GM23338 (cell line): ENCODE results near the gene MAP3K10. TPM values are rescaled to one million over a fixed set of nuclear protein-coding genes. Genes with fewer than 3 reads are reported as not detected.

Experiments
- ATAC-seq: fragments of 200-7000 bp; cut with Tn5 transposase; 3 replicates; pipeline ENCODE4 v1.9.1; 2020
- DNase-seq: peaks from one replicate; pipeline ENCODE4 v3.0.0-alpha.2; 2015; ENCODE audit warnings: low spot score
- H2AFZ ChIP-seq: fragments of 200-600 bp; sonication (generic); 2 replicates; pipeline ENCODE4 v1.8.0; 2016; ENCODE audit warnings: antibody characterized with exemption, mild to moderate bottlenecking, moderate library complexity
- H3F3A ChIP-seq: fragments of 200-600 bp; sonication (generic); replicated peaks from 2 replicates; pipeline ENCODE4 v1.8.0; 2017; ENCODE audit warnings: antibody characterized with exemption, mixed run types, low read depth
- H3K27ac ChIP-seq: fragments of 200-600 bp; sonication (generic); 2 replicates; pipeline ENCODE4 v1.6.1; 2016; ENCODE audit warnings: low read depth
- H3K27me3 ChIP-seq: fragments of 200-600 bp; sonication (generic); 2 replicates; pipeline ENCODE4 v1.8.0; 2016; ENCODE audit warnings: mild to moderate bottlenecking, mixed run types, moderate library complexity; ENCODE audit not compliant: insufficient read depth
- H3K36me3 ChIP-seq: fragments of 200-600 bp; sonication (generic); 2 replicates; pipeline ENCODE4 v1.8.0; 2016; ENCODE audit warnings: mild to moderate bottlenecking; ENCODE audit not compliant: insufficient read depth
- H3K4me1 ChIP-seq: fragments of 200-600 bp; sonication (generic); 2 replicates; pipeline ENCODE4 v1.8.0; 2016; ENCODE audit warnings: mild to moderate bottlenecking, moderate library complexity; ENCODE audit not compliant: insufficient read depth
- H3K4me2 ChIP-seq: fragments of 200-600 bp; sonication (generic); 2 replicates; pipeline ENCODE4 v1.7.1; 2017; ENCODE audit warnings: mixed run types
- H3K4me3 ChIP-seq: fragments of 200-600 bp; sonication (generic); 2 replicates; pipeline ENCODE4 v1.6.1; 2016; ENCODE audit warnings: mixed run types
- H3K79me2 ChIP-seq: fragments of 200-600 bp; sonication (generic); replicated peaks from 2 replicates; pipeline ENCODE4 v1.8.0; 2017; ENCODE audit warnings: mild to moderate bottlenecking; ENCODE audit not compliant: insufficient read depth
- H3K9me2 ChIP-seq: fragments of 200-600 bp; sonication (generic); 2 replicates; pipeline ENCODE4 v1.8.0; 2017; ENCODE audit not compliant: insufficient read depth
- H4K20me1 ChIP-seq: fragments of 200-600 bp; sonication (generic); replicated peaks from 2 replicates; pipeline ENCODE4 v1.8.0; 2017; ENCODE audit warnings: mild to moderate bottlenecking; ENCODE audit not compliant: insufficient read depth
- H3K27ac Mint-ChIP-seq: 2 replicates; pipeline ENCODE4 v1.8.0; 2020; ENCODE audit warnings: inconsistent platforms, mild to moderate bottlenecking, moderate library complexity, mixed read lengths
- H3K27me3 Mint-ChIP-seq: 3 replicates; pipeline ENCODE4 v1.8.0; 2022; ENCODE audit warnings: low read depth, mild to moderate bottlenecking, moderate library complexity, mixed read lengths, inconsistent platforms; ENCODE audit not compliant: insufficient read depth, poor library complexity
- H3K36me3 Mint-ChIP-seq: 3 replicates; pipeline ENCODE4 v1.8.0; 2021; ENCODE audit warnings: low read depth, mild to moderate bottlenecking, inconsistent platforms, moderate library complexity, mixed read lengths
- H3K4me1 Mint-ChIP-seq: 3 replicates; pipeline ENCODE4 v1.8.0; 2020; ENCODE audit warnings: mild to moderate bottlenecking, inconsistent platforms, mixed read lengths
- H3K4me3 Mint-ChIP-seq: 3 replicates; pipeline ENCODE4 v1.8.0; 2021; ENCODE audit warnings: moderate library complexity, mild to moderate bottlenecking, inconsistent platforms, mixed read lengths
- H3K9me3 Mint-ChIP-seq: 3 replicates; pipeline ENCODE4 v1.8.0; 2020; ENCODE audit warnings: moderate library complexity, mild to moderate bottlenecking, inconsistent platforms, mixed read lengths
- CTCF ChIP-seq, 2 experiments: fragments of 200-600 bp in 1 of 2; sonication (generic) in 1 of 2; conservative IDR thresholded peaks; 2 replicates each; pipeline versions ENCODE4 v1.5.1 to v1.6.1; 2016 to 2017; ENCODE audit warnings: antibody characterized with exemption in 2 of 2, low read depth in 2 of 2, mild to moderate bottlenecking in 2 of 2, moderate library complexity in 1 of 2
- EZH2phosphoT487 ChIP-seq: fragments of 200-600 bp; sonication (generic); IDR thresholded peaks from one replicate; pipeline ENCODE4 v1.8.1; 2018; ENCODE audit warnings: antibody characterized with exemption; ENCODE audit not compliant: unreplicated experiment
- REST ChIP-seq: IDR thresholded peaks from one replicate; pipeline ENCODE4 v1.6.1; 2018; ENCODE audit warnings: antibody characterized with exemption; ENCODE audit not compliant: unreplicated experiment
- ZNF114 ChIP-seq: fragments of 250-450 bp; sonication (Bioruptor Pico); IDR thresholded peaks from 2 replicates; pipeline ENCODE4 v1.5.0; 2020; ENCODE audit warnings: mild to moderate bottlenecking, moderate library complexity
- ZNF462 ChIP-seq: fragments of 250-450 bp; sonication (Bioruptor Pico); IDR thresholded peaks from 2 replicates; pipeline ENCODE4 v1.5.0; 2020; ENCODE audit warnings: mild to moderate bottlenecking, moderate library complexity
- polyA plus RNA-seq: library from polyadenylated mRNA; unstranded; fragments of >200 nt; fragmentation: Nextera tagmentation; extraction: Ambion mirVana; gene quantifications from 2 replicates; pipeline ENCODE4 v1.2.1, GENCODE V29; 2016
- total RNA-seq: library from RNA; depleted of rRNA; stranded (reverse); fragments of >200 nt; shearing (Covaris generic); gene quantifications from 2 replicates; pipeline ENCODE4 v1.2.3, GENCODE V29; 2014

MAP3K10 gene
- total and polyA plus RNA-seq, 2 experiments from 2014 or later: 5.9 to 13.7 TPM

- Histone ChIP-seq H4K20me1 (0 out of 2 replicates have a peak, but pooled peaks cover 3% of the 10 kb centered on the region), H3K27me3 (no peaks in the 10 kb centered on the region), H3K4me3 (no peak overlapping the region), H3K4me1 (no peaks in the 10 kb centered on the region), H2AFZ (no peak overlapping the region), H3F3A (no peaks in the 10 kb centered on the region), H3K79me2 (no peaks in the 10 kb centered on the region), H3K36me3 (no peaks in the 10 kb centered on the region), H3K9me2 (no peaks in the 10 kb centered on the region), H3K4me2 (no peak overlapping the region), H3K27ac (no peak overlapping the region)
- DNase-seq (peak; percentile 62), ATAC-seq (peak; percentile 85)
- peaks cover 11% of the 10 kb centered on the region; the same call in 2 of the 3 replicates for H3K36me3 Mint-ChIP-seq
- H3K9me3 Mint-ChIP-seq: no peaks in the 10 kb centered on the region
- TF ChIP-seq ZNF114 (CRISPR knock-in tag) (no peak), CTCF (conservative IDR thresholded peaks at IDR 0.05; ENCODE audit: low read depth in 2 of 2) (peak; percentile 23 to 25; a peak in 2 of 4 replicates)
- peaks cover 10% of the 10 kb centered on the region for H3K27me3 Mint-ChIP-seq
- peaks cover 5% of the 10 kb centered on the region; the same call in 2 of the 3 replicates for H3K4me1 Mint-ChIP-seq
- H3K27ac Mint-ChIP-seq: no peak overlapping the region
- H3K4me3 Mint-ChIP-seq: no peak overlapping the region
Observed at GRCh38 chr19:40210889-40211288, 19.7 kb downstream of the MAP3K10 start.

- no peaks in the 10 kb centered on the region for H3K36me3 ChIP-seq
- Mint-ChIP-seq H3K27me3 (peaks cover 20% of the 10 kb centered on the region), H3K4me1 (peaks cover 14% of the 10 kb centered on the region), H3K36me3 (peaks cover 8% of the 10 kb centered on the region; the same call in 2 of the 3 replicates), H3K4me3 (no peak overlapping the region), H3K27ac (no peak overlapping the region), H3K9me3 (no peaks in the 10 kb centered on the region)
- H3K27ac ChIP-seq: no peak overlapping the region
- H3K4me2 ChIP-seq: no peak overlapping the region
- H2AFZ ChIP-seq: no peak overlapping the region
- ATAC-seq (no peak), DNase-seq (no peak)
- H3K4me1 ChIP-seq: no peaks in the 10 kb centered on the region
- no peaks in the 10 kb centered on the region for H3K79me2 ChIP-seq
- H3F3A ChIP-seq: 0 out of 2 replicates have a peak, but pooled peaks cover 5% of the 10 kb centered on the region
- H4K20me1 ChIP-seq: 0 out of 2 replicates have a peak, but pooled peaks cover 7% of the 10 kb centered on the region
- no peak overlapping the region for H3K4me3 ChIP-seq
- no peaks in the 10 kb centered on the region for H3K9me2 ChIP-seq
- H3K27me3 ChIP-seq: peaks cover 6% of the 10 kb centered on the region; the same call in 1 of the 2 replicates
- no peak for TF ChIP-seq CTCF (conservative IDR thresholded peaks at IDR 0.05; ENCODE audit: low read depth in 2 of 2)
- TF ChIP-seq EZH2phosphoT487: no peak
- no peak for TF ChIP-seq ZNF114 (CRISPR knock-in tag)
- TF ChIP-seq REST: no peak
- no peak for TF ChIP-seq ZNF462 (CRISPR knock-in tag)
Observed at GRCh38 chr19:40213251-40213829, 22.1 kb downstream of the MAP3K10 start.
